Panc1 (cell line): ENCODE data around the gene ARHGEF25.

Experiments used
- POLR2AphosphoS5 ChIP-seq: IDR thresholded peaks from 2 replicates; pipeline ENCODE4 v1.6.1; 2012; ENCODE audit warnings: mild to moderate bottlenecking, low read depth, low read length, moderate library complexity
- SIN3A ChIP-seq: IDR thresholded peaks from 2 replicates; pipeline ENCODE4 v1.6.1; 2012; ENCODE audit warnings: low read depth, mild to moderate bottlenecking, low read length, moderate library complexity, borderline replicate concordance; ENCODE audit not compliant: insufficient read depth
- TF ChIP-seq, protein P1 (sequence below): fragments of 450-650 bp; IDR thresholded peaks from 2 replicates; pipeline ENCODE4 v1.5.1; 2017; ENCODE audit warnings: mild to moderate bottlenecking
- TF ChIP-seq, protein P2 (sequence below), 2 experiments: IDR thresholded peaks; 2 replicates each; pipeline ENCODE4 v1.6.1; 2011 to 2012; ENCODE audit warnings: low read depth in 2 of 2, control low read depth in 1 of 2, low read length in 1 of 2, mild to moderate bottlenecking in 1 of 2, moderate library complexity in 1 of 2; ENCODE audit not compliant: insufficient read depth in 1 of 2

DNA sequence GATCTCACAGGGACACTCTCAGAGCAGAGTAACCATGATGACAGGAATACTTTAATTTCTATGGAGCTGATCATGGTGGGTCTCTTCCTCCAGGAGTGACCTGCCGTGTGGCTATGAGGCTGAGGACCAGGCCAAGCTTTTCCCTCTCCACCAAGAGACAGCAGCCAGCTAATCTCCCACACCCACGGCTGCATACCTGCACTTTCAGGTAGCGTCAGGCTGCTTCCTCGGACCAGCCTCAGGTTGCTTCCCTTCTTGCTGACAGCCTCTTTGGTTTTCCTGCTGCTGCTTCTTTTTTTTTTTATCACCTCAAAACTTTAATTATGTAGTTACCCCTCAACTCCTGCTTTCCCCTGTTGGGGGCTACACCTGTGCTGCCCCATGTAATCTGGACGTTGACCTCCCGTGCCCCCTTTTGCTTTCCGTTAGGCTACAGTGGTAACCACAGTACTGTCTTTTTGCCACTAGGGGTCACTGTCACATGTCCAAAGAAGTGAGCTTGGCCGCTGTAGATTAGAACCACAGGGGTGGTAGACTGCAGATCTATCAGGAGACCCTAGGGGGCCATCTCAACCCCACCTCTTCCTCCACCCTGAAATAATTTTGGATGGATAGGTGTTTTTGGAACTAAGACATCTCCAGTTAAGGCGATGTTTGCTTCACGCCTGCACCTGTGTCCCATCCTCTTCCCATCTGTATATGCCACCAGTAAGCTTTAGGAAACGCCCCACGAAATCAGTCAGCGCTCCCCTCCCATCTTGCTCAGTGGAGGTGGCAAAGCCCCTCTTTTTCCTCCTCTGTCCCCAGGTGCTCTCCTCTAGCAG, 28.0 kb upstream of the ARHGEF25 start:
- TF ChIP-seq, protein P1, sequence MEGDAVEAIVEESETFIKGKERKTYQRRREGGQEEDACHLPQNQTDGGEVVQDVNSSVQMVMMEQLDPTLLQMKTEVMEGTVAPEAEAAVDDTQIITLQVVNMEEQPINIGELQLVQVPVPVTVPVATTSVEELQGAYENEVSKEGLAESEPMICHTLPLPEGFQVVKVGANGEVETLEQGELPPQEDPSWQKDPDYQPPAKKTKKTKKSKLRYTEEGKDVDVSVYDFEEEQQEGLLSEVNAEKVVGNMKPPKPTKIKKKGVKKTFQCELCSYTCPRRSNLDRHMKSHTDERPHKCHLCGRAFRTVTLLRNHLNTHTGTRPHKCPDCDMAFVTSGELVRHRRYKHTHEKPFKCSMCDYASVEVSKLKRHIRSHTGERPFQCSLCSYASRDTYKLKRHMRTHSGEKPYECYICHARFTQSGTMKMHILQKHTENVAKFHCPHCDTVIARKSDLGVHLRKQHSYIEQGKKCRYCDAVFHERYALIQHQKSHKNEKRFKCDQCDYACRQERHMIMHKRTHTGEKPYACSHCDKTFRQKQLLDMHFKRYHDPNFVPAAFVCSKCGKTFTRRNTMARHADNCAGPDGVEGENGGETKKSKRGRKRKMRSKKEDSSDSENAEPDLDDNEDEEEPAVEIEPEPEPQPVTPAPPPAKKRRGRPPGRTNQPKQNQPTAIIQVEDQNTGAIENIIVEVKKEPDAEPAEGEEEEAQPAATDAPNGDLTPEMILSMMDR = peak; percentile 95
- TF ChIP-seq POLR2AphosphoS5 (no peak), SIN3A (no peak)
- TF ChIP-seq, protein P2, sequence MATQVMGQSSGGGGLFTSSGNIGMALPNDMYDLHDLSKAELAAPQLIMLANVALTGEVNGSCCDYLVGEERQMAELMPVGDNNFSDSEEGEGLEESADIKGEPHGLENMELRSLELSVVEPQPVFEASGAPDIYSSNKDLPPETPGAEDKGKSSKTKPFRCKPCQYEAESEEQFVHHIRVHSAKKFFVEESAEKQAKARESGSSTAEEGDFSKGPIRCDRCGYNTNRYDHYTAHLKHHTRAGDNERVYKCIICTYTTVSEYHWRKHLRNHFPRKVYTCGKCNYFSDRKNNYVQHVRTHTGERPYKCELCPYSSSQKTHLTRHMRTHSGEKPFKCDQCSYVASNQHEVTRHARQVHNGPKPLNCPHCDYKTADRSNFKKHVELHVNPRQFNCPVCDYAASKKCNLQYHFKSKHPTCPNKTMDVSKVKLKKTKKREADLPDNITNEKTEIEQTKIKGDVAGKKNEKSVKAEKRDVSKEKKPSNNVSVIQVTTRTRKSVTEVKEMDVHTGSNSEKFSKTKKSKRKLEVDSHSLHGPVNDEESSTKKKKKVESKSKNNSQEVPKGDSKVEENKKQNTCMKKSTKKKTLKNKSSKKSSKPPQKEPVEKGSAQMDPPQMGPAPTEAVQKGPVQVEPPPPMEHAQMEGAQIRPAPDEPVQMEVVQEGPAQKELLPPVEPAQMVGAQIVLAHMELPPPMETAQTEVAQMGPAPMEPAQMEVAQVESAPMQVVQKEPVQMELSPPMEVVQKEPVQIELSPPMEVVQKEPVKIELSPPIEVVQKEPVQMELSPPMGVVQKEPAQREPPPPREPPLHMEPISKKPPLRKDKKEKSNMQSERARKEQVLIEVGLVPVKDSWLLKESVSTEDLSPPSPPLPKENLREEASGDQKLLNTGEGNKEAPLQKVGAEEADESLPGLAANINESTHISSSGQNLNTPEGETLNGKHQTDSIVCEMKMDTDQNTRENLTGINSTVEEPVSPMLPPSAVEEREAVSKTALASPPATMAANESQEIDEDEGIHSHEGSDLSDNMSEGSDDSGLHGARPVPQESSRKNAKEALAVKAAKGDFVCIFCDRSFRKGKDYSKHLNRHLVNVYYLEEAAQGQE (IDR thresholded peaks at IDR 0.05; ENCODE audit: insufficient read depth in 1 of 2, low read depth in 2 of 2, low read length in 1 of 2) = no peak
